ENCODE results near the gene RPL13A.

Gene RPL13A

GRCh38 chr19:49486710-49487276, 615 bp upstream of the RPL13A start:
- no peak for DNase-seq

- no peak for DNase-seq
These were observed 846 bp downstream of the RPL13A start for GRCh38 chr19:49488046-49488862.

- no peak for DNase-seq
These were observed 1.6 kb downstream of the RPL13A start for GRCh38 chr19:49488863-49489537.

- DNase-seq = no peak
These were observed 2.3 kb downstream of the RPL13A start for GRCh38 chr19:49489601-49490167.

GRCh38 chr19:49490287-49491029, 3.0 kb downstream of the RPL13A start:
- DNase-seq = no peak

GRCh38 chr19:49491030-49491803, 3.8 kb downstream of the RPL13A start:
- no peak for DNase-seq

- no peak for DNase-seq
These were observed 4.6 kb downstream of the RPL13A start for GRCh38 chr19:49491804-49492572.

GRCh38 chr19:49492573-49493405, 5.4 kb downstream of the RPL13A start:
- no peak for DNase-seq

- DNase-seq = no peak
These were observed 9.2 kb downstream of the RPL13A start for GRCh38 chr19:49496574-49497008.

- peak; percentile 21 for DNase-seq
These were observed 9.8 kb downstream of the RPL13A start for GRCh38 chr19:49497047-49497788.

- no peak for DNase-seq
These were observed 10.3 kb downstream of the RPL13A start for GRCh38 chr19:49497789-49498103.

GRCh38 chr19:49498475-49498874, 11.1 kb downstream of the RPL13A start:
- no peak for DNase-seq

GRCh38 chr19:49499030-49499670, 11.7 kb downstream of the RPL13A start:
- no peak for DNase-seq

- peak; percentile 19 for DNase-seq
These were observed 15.6 kb downstream of the RPL13A start for GRCh38 chr19:49502866-49503581.

GRCh38 chr19:49503582-49503962, 16.2 kb downstream of the RPL13A start:
- no peak for DNase-seq

- peak; percentile 48 for DNase-seq
These were observed 19.2 kb downstream of the RPL13A start for GRCh38 chr19:49506575-49507105.

GRCh38 chr19:49507803-49508494, 20.5 kb downstream of the RPL13A start:
- no peak for DNase-seq

Measured in midbrain (tissue), 1 donor.